GM12865 (cell line): ENCODE data around the gene QSOX2.

Source experiments
- DNase-seq: peaks from one replicate; pipeline ENCODE4 v3.0.0; 2010; ENCODE audit warnings: low read depth
- H3K4me3 ChIP-seq: 2 replicates; pipeline ENCODE4 v1.5.1; 2011; ENCODE audit warnings: mild to moderate bottlenecking, low read depth, low read length, control low read depth
- TF ChIP-seq, protein P1 (sequence below): IDR thresholded peaks from 2 replicates; pipeline ENCODE4 v1.5.1; 2011; ENCODE audit warnings: low read length, control low read depth, low read depth, inconsistent platforms; ENCODE audit not compliant: insufficient read depth; ENCODE audit errors: missing control alignments

The QSOX2 gene

GRCh38 chr9:136258786-136259516 is 13.3 kb upstream of the QSOX2 start:
- H3K4me3 ChIP-seq = no peak overlapping the region
- DNase-seq = no peak
- TF ChIP-seq, protein P1, sequence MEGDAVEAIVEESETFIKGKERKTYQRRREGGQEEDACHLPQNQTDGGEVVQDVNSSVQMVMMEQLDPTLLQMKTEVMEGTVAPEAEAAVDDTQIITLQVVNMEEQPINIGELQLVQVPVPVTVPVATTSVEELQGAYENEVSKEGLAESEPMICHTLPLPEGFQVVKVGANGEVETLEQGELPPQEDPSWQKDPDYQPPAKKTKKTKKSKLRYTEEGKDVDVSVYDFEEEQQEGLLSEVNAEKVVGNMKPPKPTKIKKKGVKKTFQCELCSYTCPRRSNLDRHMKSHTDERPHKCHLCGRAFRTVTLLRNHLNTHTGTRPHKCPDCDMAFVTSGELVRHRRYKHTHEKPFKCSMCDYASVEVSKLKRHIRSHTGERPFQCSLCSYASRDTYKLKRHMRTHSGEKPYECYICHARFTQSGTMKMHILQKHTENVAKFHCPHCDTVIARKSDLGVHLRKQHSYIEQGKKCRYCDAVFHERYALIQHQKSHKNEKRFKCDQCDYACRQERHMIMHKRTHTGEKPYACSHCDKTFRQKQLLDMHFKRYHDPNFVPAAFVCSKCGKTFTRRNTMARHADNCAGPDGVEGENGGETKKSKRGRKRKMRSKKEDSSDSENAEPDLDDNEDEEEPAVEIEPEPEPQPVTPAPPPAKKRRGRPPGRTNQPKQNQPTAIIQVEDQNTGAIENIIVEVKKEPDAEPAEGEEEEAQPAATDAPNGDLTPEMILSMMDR = no peak

- no peak overlapping the region for H3K4me3 ChIP-seq
- TF ChIP-seq, protein P1 = no peak
- DNase-seq = no peak
Measured at GRCh38 chr9:136258299-136258625, 12.7 kb upstream of the QSOX2 start.

DNA sequence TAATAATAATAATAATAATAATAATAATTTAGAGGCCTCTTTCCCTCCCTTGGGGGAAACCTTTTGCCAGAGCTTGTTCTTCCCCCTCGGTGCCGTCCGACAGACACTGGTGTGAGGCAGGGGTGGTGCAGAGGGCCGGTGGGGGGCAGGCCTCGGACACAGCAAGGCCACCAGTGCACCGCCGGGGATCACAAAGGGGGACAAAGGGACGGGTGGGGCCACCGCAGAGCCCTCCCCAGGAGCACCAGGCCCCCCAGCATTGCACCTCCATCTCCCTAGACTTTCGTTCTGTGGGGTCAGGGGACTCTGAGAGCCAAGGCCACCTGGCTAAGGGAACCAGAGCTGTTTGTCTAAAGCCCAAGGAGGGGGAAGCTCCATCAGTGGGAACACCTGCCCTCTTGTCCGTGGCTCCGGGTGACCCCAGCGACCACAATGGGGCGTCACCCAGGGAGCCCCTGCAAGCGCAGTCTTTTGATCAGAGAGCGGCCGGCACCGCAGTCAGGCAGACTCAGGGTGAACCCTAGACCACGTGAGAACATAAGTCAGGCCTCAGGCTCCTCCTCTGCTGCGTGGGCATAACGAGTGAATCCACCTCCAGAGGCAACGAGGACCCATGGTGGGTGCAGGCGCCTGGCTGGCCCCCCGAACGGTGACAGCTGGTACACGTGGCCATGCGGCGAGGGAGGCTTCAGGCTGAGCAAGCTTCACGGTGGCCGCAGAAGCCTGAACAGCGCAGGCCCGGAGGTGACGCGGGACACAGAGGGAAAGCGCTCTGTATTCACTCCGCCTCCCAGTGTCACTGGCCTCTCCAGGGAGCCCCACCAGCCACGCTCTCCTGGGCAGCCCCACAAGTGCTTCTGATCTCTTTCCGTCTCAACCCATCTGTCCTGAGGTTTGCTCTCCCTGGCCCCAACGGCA is 12.0 kb upstream of the QSOX2 start:
- no peak overlapping the region for H3K4me3 ChIP-seq
- TF ChIP-seq, protein P1 = no peak
- DNase-seq = no peak

- no peak overlapping the region for H3K4me3 ChIP-seq
- no peak for DNase-seq
- TF ChIP-seq, protein P1 = no peak
Measured at GRCh38 chr9:136255896-136256890, 10.6 kb upstream of the QSOX2 start.

GRCh38 chr9:136255166-136255538 is 9.5 kb upstream of the QSOX2 start:
- DNase-seq = no peak
- no peak overlapping the region for H3K4me3 ChIP-seq
- TF ChIP-seq, protein P1 = no peak

- TF ChIP-seq, protein P1 = no peak
- no peak for DNase-seq
- H3K4me3 ChIP-seq = no peak overlapping the region
Measured at GRCh38 chr9:136254381-136255165, 9.0 kb upstream of the QSOX2 start.
